NCI-H1694 (cell line): Measurements from ENCODE around the gene ZDHHC1.
"Not testable (repeated sequence)": the region's sequence is repeated elsewhere in the genome, so short reads cannot be mapped to it uniquely, and the experiment has no call there.

Experiments
- DNase-seq: peaks from one replicate; lab custom pipeline; 2025; lab: John Stamatoyannopoulos, UW

Gene ZDHHC1

GRCh38 chr16:67430977-67431774 lies 14.9 kb upstream of the ZDHHC1 start, which contains the start of gene HSD11B2:
Gene HSD11B2 (plus strand): TSS chr16:67431121. CDS start chr16:67431249, 128 bp downstream.
- DNase-seq: peak; percentile 5

GRCh38 chr16:67430504-67430976 lies 14.3 kb upstream of the ZDHHC1 start:
- DNase-seq: no peak

- DNase-seq: no peak
These were observed 13.7 kb upstream of the ZDHHC1 start for GRCh38 chr16:67429799-67430503.

- DNase-seq: no peak
These were observed 12.9 kb upstream of the ZDHHC1 start for GRCh38 chr16:67429053-67429798.

- peak; percentile 49 for DNase-seq
These were observed 12.0 kb upstream of the ZDHHC1 start for GRCh38 chr16:67428146-67428731.

GRCh38 chr16:67426950-67427349 lies 10.7 kb upstream of the ZDHHC1 start:
- DNase-seq: no peak

- no peak for DNase-seq
These were observed 9.7 kb upstream of the ZDHHC1 start for GRCh38 chr16:67426022-67426421.

GRCh38 chr16:67425580-67425979 lies 9.3 kb upstream of the ZDHHC1 start:
- DNase-seq: no peak

- no peak for DNase-seq
These were observed 8.8 kb upstream of the ZDHHC1 start for GRCh38 chr16:67425061-67425460.

GRCh38 chr16:67424261-67424615 lies 8.0 kb upstream of the ZDHHC1 start:
- no peak for DNase-seq

- no peak for DNase-seq
These were observed 7.5 kb upstream of the ZDHHC1 start for GRCh38 chr16:67423611-67424260.

GRCh38 chr16:67423015-67423414 lies 6.7 kb upstream of the ZDHHC1 start:
- no peak for DNase-seq

- no peak for DNase-seq
These were observed 4.8 kb upstream of the ZDHHC1 start for GRCh38 chr16:67421030-67421429.

- DNase-seq: no peak
These were observed 3.7 kb upstream of the ZDHHC1 start for GRCh38 chr16:67419931-67420330.

- DNase-seq: no peak
These were observed 3.2 kb upstream of the ZDHHC1 start for GRCh38 chr16:67419502-67419901.

- no peak for DNase-seq
These were observed 1.2 kb upstream of the ZDHHC1 start for GRCh38 chr16:67417333-67418061.

GRCh38 chr16:67415421-67415820 lies 856 bp downstream of the ZDHHC1 start:
- DNase-seq: not testable (repeated sequence)

- no peak for DNase-seq
These were observed 2.0 kb downstream of the ZDHHC1 start for GRCh38 chr16:67413978-67414911.

GRCh38 chr16:67412294-67412693 lies 4.0 kb downstream of the ZDHHC1 start:
- no peak for DNase-seq

- DNase-seq: no peak
These were observed 4.9 kb downstream of the ZDHHC1 start for GRCh38 chr16:67411339-67411738.
